Caco-2 (cell line): Measurements from ENCODE around the gene SPAG17. TPM values are rescaled to one million over a fixed set of nuclear protein-coding genes. Genes with fewer than 3 reads are reported as not detected.

Source experiments
- BruUV-seq: library from RNA; stranded (reverse); fragments of 400-500 nt; replicated peaks from 2 replicates; lab custom pipeline; 2021; lab: Mats Ljungman, UMichigan
- CTCF ChIA-PET: fragments of 300-600 bp; sonication (Branson Sonifier 250); formaldehyde crosslinking; loops from one replicate; lab custom pipeline; 2022; ENCODE audit warnings: antibody characterized with exemption; lab: Charles Lee
- POLR2A ChIA-PET: fragments of 300-600 bp; sonication (Branson Sonifier 250); formaldehyde crosslinking; loops from one replicate; lab custom pipeline; 2022; ENCODE audit warnings: antibody characterized with exemption; lab: Charles Lee
- DNase-seq, 2 experiments: peaks; one replicate each; pipeline versions ENCODE4 v3.0.0 to v3.0.0-alpha.2; 2020 to 2022
- H3K27me3 ChIP-seq: replicated peaks from 2 replicates; pipeline ENCODE4 v1.6.0; 2011; ENCODE audit warnings: low read length; ENCODE audit not compliant: control insufficient read depth, insufficient read depth
- H3K36me3 ChIP-seq: 2 replicates; pipeline ENCODE4 v1.5.1; 2011; ENCODE audit warnings: low read length; ENCODE audit not compliant: control insufficient read depth, insufficient read depth
- H3K4me1 ChIP-seq: fragments of 250-450 bp; sonication (Bioruptor Pico); 2 replicates; pipeline ENCODE4 v1.5.1; 2020; ENCODE audit warnings: mild to moderate bottlenecking
- H3K4me3 ChIP-seq: 2 replicates; pipeline ENCODE4 v1.5.1; 2011; ENCODE audit warnings: low read depth, mild to moderate bottlenecking, control low read depth, low read length
- H3K9me3 ChIP-seq: fragments of 250-450 bp; sonication (Bioruptor Pico); 2 replicates; pipeline ENCODE4 v1.5.1; 2020; ENCODE audit warnings: mild to moderate bottlenecking, moderate library complexity
- H3K27ac Mint-ChIP-seq: one replicate; pipeline ENCODE4 v1.8.0; 2022; ENCODE audit warnings: mixed read lengths; ENCODE audit not compliant: unreplicated experiment
- H3K27me3 Mint-ChIP-seq: one replicate; pipeline ENCODE4 v1.8.0; 2022; ENCODE audit warnings: mixed read lengths; ENCODE audit not compliant: insufficient read depth, unreplicated experiment
- H3K36me3 Mint-ChIP-seq: one replicate; pipeline ENCODE4 v1.8.0; 2022; ENCODE audit warnings: mild to moderate bottlenecking, mixed read lengths; ENCODE audit not compliant: insufficient read depth, unreplicated experiment
- H3K4me1 Mint-ChIP-seq: one replicate; pipeline ENCODE4 v1.8.0; 2022; ENCODE audit warnings: low read depth, mixed read lengths; ENCODE audit not compliant: unreplicated experiment
- H3K4me3 Mint-ChIP-seq: one replicate; pipeline ENCODE4 v1.8.0; 2022; ENCODE audit warnings: mild to moderate bottlenecking, moderate library complexity, mixed read lengths; ENCODE audit not compliant: unreplicated experiment
- H3K9me3 Mint-ChIP-seq: one replicate; pipeline ENCODE4 v1.8.0; 2022; ENCODE audit warnings: mixed read lengths; ENCODE audit not compliant: unreplicated experiment
- CTCF ChIP-seq, 2 experiments: fragments of 200-600 bp in 1 of 2; IDR thresholded peaks; 1 replicate in 1 of 2; 2 replicates in 1 of 2; pipeline versions ENCODE4 v1.5.1 to v1.8.0; 2011 to 2022; ENCODE audit warnings: antibody characterized with exemption in 1 of 2, control low read depth in 1 of 2, inconsistent platforms in 1 of 2, low read depth in 1 of 2, low read length in 1 of 2, mild to moderate bottlenecking in 1 of 2, moderate library complexity in 1 of 2; ENCODE audit not compliant: insufficient read depth in 1 of 2, severe bottlenecking in 1 of 2, unreplicated experiment in 1 of 2
- intact Hi-C: fragments of 100-400 bp; cut with micrococcal nuclease; formaldehyde crosslinking; loops from one replicate; pipeline ENCODE4 v1.10.0; 2022; ENCODE audit not compliant: unreplicated experiment
- total RNA-seq: library from RNA; stranded (reverse); gene quantifications from 2 replicates; pipeline ENCODE4 v1.2.3, GENCODE V29; 2022

Gene SPAG17
- total RNA-seq, 1 experiment from 2014 or later, result not detected

- BruUV-seq, result no TSS peak
- no peaks in the 10 kb centered on the region for H3K27me3 ChIP-seq
- no peaks in the 10 kb centered on the region for H3K4me1 ChIP-seq
- no peaks in the 10 kb centered on the region for H3K36me3 ChIP-seq
- peaks cover 4% of the 10 kb centered on the region for H3K27me3 Mint-ChIP-seq
- no peaks in the 10 kb centered on the region for H3K9me3 ChIP-seq
- ChIA-PET POLR2A (no interaction called here), CTCF (no interaction called here)
- no peak overlapping the region for H3K4me3 Mint-ChIP-seq
- no peak overlapping the region for H3K27ac Mint-ChIP-seq
- no peak for DNase-seq
- intact Hi-C loops, result loop anchor here (2.0 to 5.0 kb wide), 2 partner anchors 567 to 858 kb away; no protein-coding TSS in a partner anchor
- H3K4me3 ChIP-seq, result no peak overlapping the region
- TF ChIP-seq CTCF (IDR thresholded peaks at IDR 0.05; ENCODE audit: insufficient read depth in 1 of 2, low read depth in 1 of 2, low read length in 1 of 2, severe bottlenecking in 1 of 2, unreplicated experiment in 1 of 2), result no peak
- no peaks in the 10 kb centered on the region for H3K9me3 Mint-ChIP-seq
- no peaks in the 10 kb centered on the region for H3K36me3 Mint-ChIP-seq
- no peaks in the 10 kb centered on the region for H3K4me1 Mint-ChIP-seq
Observed at GRCh38 chr1:118149799-118150198, 35.2 kb downstream of the SPAG17 start.

- Mint-ChIP-seq H3K9me3 (no peaks in the 10 kb centered on the region), H3K27ac (no peak overlapping the region), H3K4me1 (no peaks in the 10 kb centered on the region), H3K36me3 (no peaks in the 10 kb centered on the region), H3K4me3 (no peak overlapping the region), H3K27me3 (peaks cover 4% of the 10 kb centered on the region)
- no peaks in the 10 kb centered on the region for H3K9me3 ChIP-seq
- H3K4me3 ChIP-seq, result no peak overlapping the region
- H3K27me3 ChIP-seq, result no peaks in the 10 kb centered on the region
- POLR2A ChIA-PET, result no interaction called here
- H3K4me1 ChIP-seq, result no peaks in the 10 kb centered on the region
- no peaks in the 10 kb centered on the region for H3K36me3 ChIP-seq
- intact Hi-C loops, result no loop called here
- no TSS peak for BruUV-seq
- DNase-seq, result no peak
- no peak for TF ChIP-seq CTCF (IDR thresholded peaks at IDR 0.05; ENCODE audit: insufficient read depth in 1 of 2, low read depth in 1 of 2, low read length in 1 of 2, severe bottlenecking in 1 of 2, unreplicated experiment in 1 of 2)
- CTCF ChIA-PET, result no interaction called here
Observed at GRCh38 chr1:118148034-118148433, 37.0 kb downstream of the SPAG17 start.

GRCh38 chr1:118147522-118147921, 37.5 kb downstream of the SPAG17 start:
- peaks cover 4% of the 10 kb centered on the region for H3K27me3 Mint-ChIP-seq
- H3K9me3 Mint-ChIP-seq, result no peaks in the 10 kb centered on the region
- no TSS peak for BruUV-seq
- no peaks in the 10 kb centered on the region for H3K4me1 ChIP-seq
- no peak for TF ChIP-seq CTCF (IDR thresholded peaks at IDR 0.05; ENCODE audit: insufficient read depth in 1 of 2, low read depth in 1 of 2, low read length in 1 of 2, severe bottlenecking in 1 of 2, unreplicated experiment in 1 of 2)
- H3K4me1 Mint-ChIP-seq, result no peaks in the 10 kb centered on the region
- CTCF ChIA-PET, result no interaction called here
- intact Hi-C loops, result no loop called here
- H3K4me3 Mint-ChIP-seq, result no peak overlapping the region
- H3K4me3 ChIP-seq, result no peak overlapping the region
- H3K36me3 ChIP-seq, result no peaks in the 10 kb centered on the region
- H3K27ac Mint-ChIP-seq, result no peak overlapping the region
- H3K36me3 Mint-ChIP-seq, result no peaks in the 10 kb centered on the region
- H3K27me3 ChIP-seq, result no peaks in the 10 kb centered on the region
- POLR2A ChIA-PET, result no interaction called here
- H3K9me3 ChIP-seq, result no peaks in the 10 kb centered on the region
- no peak for DNase-seq
